Ovary (tissue), 3 donors: ENCODE measurements around the gene ANKRD39.

Experiments
- CTCF ChIP-seq, 3 donors: fragments of 450-650 bp in 2 of 3; fragments of 200-600 bp in 1 of 3; IDR thresholded peaks; one replicate each; pipeline versions ENCODE4 v1.5.1 to v1.8.0; 2016 to 2022; ENCODE audit warnings: antibody characterized with exemption in 3 of 3, mild to moderate bottlenecking in 1 of 3
- EP300 ChIP-seq: sonication (generic); formaldehyde crosslinking; IDR thresholded peaks from one replicate; pipeline ENCODE4 v1.6.1; 2017; ENCODE audit warnings: antibody characterized with exemption
- POLR2A ChIP-seq: fragments of 450-650 bp; IDR thresholded peaks from one replicate; pipeline ENCODE4 v1.6.1; 2017; ENCODE audit warnings: antibody characterized with exemption, mild to moderate bottlenecking, moderate library complexity
- donor health status: DM: no; HTN: no; CAD: no.

- TF ChIP-seq CTCF (IDR thresholded peaks at IDR 0.05) (no peak), POLR2A (no peak), EP300 (no peak)
Measured at GRCh38 chr2:96882906-96883305, 25.1 kb upstream of the ANKRD39 start.
